GM21515 (cell line): ENCODE results near the gene FAM162B.
"Not testable (repeated sequence)": the region's sequence is repeated elsewhere in the genome, so short reads cannot be mapped to it uniquely, and the experiment has no call there.

Source experiments
- ATAC-seq: cut with Tn5 transposase; IDR thresholded peaks from one replicate; pipeline ENCODE4 v1.9.1; 2021; ENCODE audit not compliant: unreplicated experiment

FAM162B gene

GRCh38 chr6:116730513-116730912, 35.0 kb downstream of the FAM162B start:
- no peak for ATAC-seq

DNA sequence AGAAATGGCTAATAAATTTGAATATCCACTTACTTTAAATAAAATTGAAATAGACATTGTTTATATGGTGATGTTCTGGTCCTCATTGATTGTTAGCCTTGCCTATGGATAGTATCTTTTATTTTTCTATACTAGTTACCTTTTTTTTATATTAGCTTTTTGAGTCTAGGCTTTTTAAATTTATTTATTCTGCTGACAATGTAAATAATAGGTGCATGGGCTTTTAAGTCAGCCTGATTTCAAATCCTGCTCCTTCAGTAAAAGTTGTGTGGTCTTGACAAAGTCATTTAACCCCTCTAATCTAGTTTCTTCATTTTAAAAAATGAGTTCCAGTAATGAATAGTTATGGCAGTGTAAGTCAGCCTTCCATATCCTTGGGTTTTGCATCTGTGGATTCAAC, 38.6 kb downstream of the FAM162B start:
- ATAC-seq, result no peak

- no peak for ATAC-seq
Observed at GRCh38 chr6:116714761-116715160, 50.8 kb downstream of the FAM162B start.

DNA sequence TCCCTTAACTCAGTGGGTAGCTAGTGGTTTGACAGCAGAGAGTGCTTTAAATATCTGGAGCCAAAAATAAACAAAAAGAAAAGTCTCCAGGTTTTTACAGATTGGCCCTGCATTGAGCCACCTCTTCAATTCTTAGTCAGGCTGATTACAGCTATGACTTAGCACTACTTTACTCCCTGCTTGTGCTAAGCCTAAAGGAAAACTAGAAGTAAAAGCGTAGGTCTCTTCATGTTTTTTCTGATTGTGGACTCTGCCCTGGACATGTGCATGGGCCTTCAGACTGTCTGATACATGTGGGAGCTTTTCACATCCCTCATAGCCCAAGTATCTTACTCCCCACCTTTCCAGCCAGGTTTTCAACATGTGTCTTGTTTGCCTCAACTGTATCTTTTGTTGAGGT, 51.2 kb downstream of the FAM162B start:
- ATAC-seq, result no peak

- ATAC-seq, result no peak
Observed at GRCh38 chr6:116705917-116706316, 59.6 kb downstream of the FAM162B start.

DNA sequence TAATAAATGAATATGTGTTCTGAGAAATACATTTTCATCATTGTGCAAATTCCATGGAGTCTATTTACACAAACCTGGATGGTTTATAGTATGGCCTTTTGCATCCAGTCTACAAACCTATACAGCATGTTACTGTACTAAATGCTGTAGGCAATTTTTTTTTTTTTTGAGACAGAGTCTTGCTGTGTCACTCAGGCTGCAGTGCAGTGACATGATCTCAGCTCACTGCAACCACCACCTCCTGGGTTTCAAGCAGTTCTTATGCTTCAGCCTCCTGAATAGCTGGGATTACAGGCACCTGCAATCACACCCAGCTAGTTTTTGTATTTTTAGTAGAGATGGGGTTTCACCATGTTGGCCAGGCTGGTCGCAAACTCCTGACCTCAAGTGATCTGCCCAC, 61.6 kb downstream of the FAM162B start:
- not testable (repeated sequence) for ATAC-seq
